Measurements from ENCODE around the gene POLR3H.

GRCh38 chr22:41478891-41479521, 65.3 kb downstream of the POLR3H start:
- no peak for TF ChIP-seq CTCF (IDR thresholded peaks at IDR 0.05; ENCODE audit: low read depth, low read length, poor library complexity, severe bottlenecking)
- TF ChIP-seq EZH2phosphoT487 (IDR thresholded peaks at IDR 0.05; ENCODE audit: borderline replicate concordance, low read length), result no peak
